ENCODE data around the gene PWWP2B. TPM values are rescaled to one million over a fixed set of nuclear protein-coding genes. Genes with fewer than 3 reads are reported as not detected.
"Not testable (repeated sequence)": the region's sequence is repeated elsewhere in the genome, so short reads cannot be mapped to it uniquely, and the experiment has no call there.

The PWWP2B gene
- polyA plus RNA-seq, 1 experiment: 2.7 TPM

DNA sequence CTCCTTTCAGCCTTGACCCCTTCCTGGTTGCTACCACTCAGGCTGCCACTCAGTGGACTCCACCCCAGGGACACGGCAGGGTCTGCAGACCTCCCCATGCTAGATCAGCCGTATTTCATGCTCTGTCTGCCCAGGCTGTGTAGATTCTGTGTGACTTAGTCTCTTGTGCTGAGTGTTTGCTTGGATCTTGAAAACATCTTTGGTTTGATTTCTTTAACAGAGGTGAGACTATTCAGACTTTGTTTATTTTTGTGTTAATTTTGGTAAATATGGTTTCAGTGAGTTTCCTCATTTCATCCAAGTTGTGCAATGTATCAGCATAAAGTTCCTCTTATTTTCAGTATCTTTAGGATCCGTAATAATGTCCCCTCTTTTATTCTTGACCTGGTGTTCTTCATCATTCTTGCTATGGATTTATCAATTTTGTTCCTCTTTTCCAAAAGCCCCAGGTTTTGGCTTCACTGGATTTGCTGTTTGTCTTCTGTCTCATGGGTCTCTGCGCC lies 21.2 kb upstream of the PWWP2B start:
- Histone ChIP-seq H3K36me3 (ENCODE audit: control insufficient read depth, insufficient read depth, low read length) (no peaks in the 10 kb centered on the region), H3K4me3 (ENCODE audit: low read depth, low read length) (no peak overlapping the region), H3K27me3 (ENCODE audit: control insufficient read depth, insufficient read depth, low read length) (peaks cover 1% of the 10 kb centered on the region; the same call in 1 of the 2 replicates)
- POLR2A ChIA-PET: no interaction called here
- TF ChIP-seq, protein P1, sequence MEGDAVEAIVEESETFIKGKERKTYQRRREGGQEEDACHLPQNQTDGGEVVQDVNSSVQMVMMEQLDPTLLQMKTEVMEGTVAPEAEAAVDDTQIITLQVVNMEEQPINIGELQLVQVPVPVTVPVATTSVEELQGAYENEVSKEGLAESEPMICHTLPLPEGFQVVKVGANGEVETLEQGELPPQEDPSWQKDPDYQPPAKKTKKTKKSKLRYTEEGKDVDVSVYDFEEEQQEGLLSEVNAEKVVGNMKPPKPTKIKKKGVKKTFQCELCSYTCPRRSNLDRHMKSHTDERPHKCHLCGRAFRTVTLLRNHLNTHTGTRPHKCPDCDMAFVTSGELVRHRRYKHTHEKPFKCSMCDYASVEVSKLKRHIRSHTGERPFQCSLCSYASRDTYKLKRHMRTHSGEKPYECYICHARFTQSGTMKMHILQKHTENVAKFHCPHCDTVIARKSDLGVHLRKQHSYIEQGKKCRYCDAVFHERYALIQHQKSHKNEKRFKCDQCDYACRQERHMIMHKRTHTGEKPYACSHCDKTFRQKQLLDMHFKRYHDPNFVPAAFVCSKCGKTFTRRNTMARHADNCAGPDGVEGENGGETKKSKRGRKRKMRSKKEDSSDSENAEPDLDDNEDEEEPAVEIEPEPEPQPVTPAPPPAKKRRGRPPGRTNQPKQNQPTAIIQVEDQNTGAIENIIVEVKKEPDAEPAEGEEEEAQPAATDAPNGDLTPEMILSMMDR (IDR thresholded peaks at IDR 0.05; ENCODE audit: insufficient read depth, low read depth, low read length): no peak
- no peak for DNase-seq (ENCODE audit: low read depth)
- CTCF ChIA-PET: interaction anchor here (1.2 to 1.5 kb wide), 2 partner anchors 12 to 83 kb away, joined by 3 to 5 read pairs; no protein-coding TSS in a partner anchor

GRCh38 chr10:132376394-132376851 lies 20.6 kb upstream of the PWWP2B start:
- ChIA-PET POLR2A (no interaction called here), CTCF (interaction anchor here (1.2 to 1.5 kb wide), 3 partner anchors 11 to 152 kb away, joined by 3 to 5 read pairs (median 3); no protein-coding TSS in a partner anchor)
- H3K36me3 ChIP-seq (ENCODE audit: control insufficient read depth, insufficient read depth, low read length): no peaks in the 10 kb centered on the region
- H3K4me3 ChIP-seq (ENCODE audit: low read depth, low read length): no peak overlapping the region
- no peak for DNase-seq (ENCODE audit: low read depth)
- peaks cover 1% of the 10 kb centered on the region; the same call in 1 of the 2 replicates for H3K27me3 ChIP-seq (ENCODE audit: control insufficient read depth, insufficient read depth, low read length)
- TF ChIP-seq, protein P1 (IDR thresholded peaks at IDR 0.05; ENCODE audit: insufficient read depth, low read depth, low read length): no peak

GRCh38 chr10:132377326-132377725 lies 19.7 kb upstream of the PWWP2B start:
- Histone ChIP-seq H3K36me3 (ENCODE audit: control insufficient read depth, insufficient read depth, low read length) (no peaks in the 10 kb centered on the region), H3K4me3 (ENCODE audit: low read depth, low read length) (no peak overlapping the region), H3K27me3 (ENCODE audit: control insufficient read depth, insufficient read depth, low read length) (peaks cover 1% of the 10 kb centered on the region; the same call in 1 of the 2 replicates)
- ChIA-PET POLR2A (no interaction called here), CTCF (interaction anchor here (1.3 kb wide), 1 partner anchor 153 kb away, joined by 3 read pairs; no protein-coding TSS in a partner anchor)
- no peak for DNase-seq (ENCODE audit: low read depth)
- TF ChIP-seq, protein P1 (IDR thresholded peaks at IDR 0.05; ENCODE audit: insufficient read depth, low read depth, low read length): no peak

GRCh38 chr10:132379026-132379425 lies 18.0 kb upstream of the PWWP2B start:
- POLR2A ChIA-PET: not testable (repeated sequence)

GRCh38 chr10:132380986-132381385 lies 16.0 kb upstream of the PWWP2B start:
- H3K4me3 ChIP-seq (ENCODE audit: low read depth, low read length); H3K27me3 ChIP-seq (ENCODE audit: control insufficient read depth, insufficient read depth, low read length); DNase-seq (ENCODE audit: low read depth); H3K36me3 ChIP-seq (ENCODE audit: control insufficient read depth, insufficient read depth, low read length); POLR2A ChIA-PET: not testable (repeated sequence)
- CTCF ChIA-PET: interaction anchor here (1.0 to 1.5 kb wide), 2 partner anchors 20 to 64 kb away, joined by 3 read pairs; no protein-coding TSS in a partner anchor

More at GRCh38 chr10:132379026-132379425, 18.0 kb upstream of the PWWP2B start:
- DNase-seq (ENCODE audit: low read depth); H3K27me3 ChIP-seq (ENCODE audit: control insufficient read depth, insufficient read depth, low read length); H3K4me3 ChIP-seq (ENCODE audit: low read depth, low read length); CTCF ChIA-PET; H3K36me3 ChIP-seq (ENCODE audit: control insufficient read depth, insufficient read depth, low read length): not testable (repeated sequence)

DNA sequence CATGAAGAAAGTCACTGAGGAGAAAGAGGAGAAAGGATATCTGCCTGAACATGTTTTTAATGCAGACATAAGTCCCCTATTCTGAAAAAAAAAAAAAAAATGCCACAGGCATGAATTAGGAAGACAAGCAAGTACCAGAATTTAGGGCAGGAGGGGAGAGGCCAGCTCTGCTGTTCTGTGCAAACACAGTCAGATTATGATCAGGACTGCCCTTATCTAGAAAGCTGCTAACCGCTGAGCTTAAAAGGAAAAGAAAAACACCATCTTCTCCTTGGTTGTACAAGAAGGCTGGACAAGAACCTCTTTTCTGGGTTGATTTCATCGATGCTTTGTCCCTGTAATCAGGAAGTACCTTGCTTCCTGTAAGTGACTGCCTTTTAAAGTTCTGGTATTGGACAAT lies 15.3 kb upstream of the PWWP2B start:
- Histone ChIP-seq H3K27me3 (ENCODE audit: control insufficient read depth, insufficient read depth, low read length) (no peaks in the 10 kb centered on the region), H3K4me3 (ENCODE audit: low read depth, low read length) (no peak overlapping the region), H3K36me3 (ENCODE audit: control insufficient read depth, insufficient read depth, low read length) (no peaks in the 10 kb centered on the region)
- POLR2A ChIA-PET: no interaction called here
- no peak for DNase-seq (ENCODE audit: low read depth)
- CTCF ChIA-PET: interaction anchor here (1.5 kb wide), 1 partner anchor 21 kb away, joined by 3 read pairs; no protein-coding TSS in a partner anchor
- TF ChIP-seq, protein P1 (IDR thresholded peaks at IDR 0.05; ENCODE audit: insufficient read depth, low read depth, low read length): no peak
